Inflammatory macrophage treated with lipopolysaccharide for 4 hours (primary cell): Measurements from ENCODE around the gene HIP1.
"Not testable (repeated sequence)": the region's sequence is repeated elsewhere in the genome, so short reads cannot be mapped to it uniquely, and the experiment has no call there.

Source experiments
- DNase-seq: peaks from one replicate; pipeline ENCODE4 v3.0.0-alpha.2; 2020

HIP1 gene

GRCh38 chr7:75608451-75609122 is 130.2 kb downstream of the HIP1 start:
- DNase-seq = no peak

- DNase-seq = peak; percentile 32
Measured at GRCh38 chr7:75604408-75604807, 134.3 kb downstream of the HIP1 start.

GRCh38 chr7:75602831-75603230 is 135.9 kb downstream of the HIP1 start:
- DNase-seq = not testable (repeated sequence)

- no peak for DNase-seq
Measured at GRCh38 chr7:75601539-75601938, 137.2 kb downstream of the HIP1 start.

- DNase-seq = not testable (repeated sequence)
Measured at GRCh38 chr7:75600748-75601147, 138.0 kb downstream of the HIP1 start.

GRCh38 chr7:75599244-75599781 is 139.4 kb downstream of the HIP1 start:
- no peak for DNase-seq

GRCh38 chr7:75596727-75597614 is 141.8 kb downstream of the HIP1 start:
- DNase-seq = no peak

GRCh38 chr7:75595766-75596165 is 143.0 kb downstream of the HIP1 start:
- no peak for DNase-seq

- DNase-seq = not testable (repeated sequence)
Measured at GRCh38 chr7:75593500-75594184, 145.1 kb downstream of the HIP1 start.

GRCh38 chr7:75591467-75592255 is 147.1 kb downstream of the HIP1 start:
- no peak for DNase-seq

GRCh38 chr7:75590373-75591005 is 148.3 kb downstream of the HIP1 start:
- no peak for DNase-seq

GRCh38 chr7:75584354-75584753 is 154.4 kb downstream of the HIP1 start:
- no peak for DNase-seq

- DNase-seq = no peak
Measured at GRCh38 chr7:75583255-75583654, 155.5 kb downstream of the HIP1 start.

GRCh38 chr7:75579899-75580298 is 158.8 kb downstream of the HIP1 start:
- no peak for DNase-seq

- no peak for DNase-seq
Measured at GRCh38 chr7:75578081-75578480, 160.7 kb downstream of the HIP1 start.

GRCh38 chr7:75575488-75576121 is 163.1 kb downstream of the HIP1 start:
- no peak for DNase-seq

GRCh38 chr7:75573477-75574019 is 165.2 kb downstream of the HIP1 start:
- DNase-seq = no peak

- DNase-seq = no peak
Measured at GRCh38 chr7:75572814-75573213, 165.9 kb downstream of the HIP1 start.

GRCh38 chr7:75572396-75572795 is 166.3 kb downstream of the HIP1 start:
- DNase-seq = no peak

GRCh38 chr7:75571209-75571608 is 167.5 kb downstream of the HIP1 start:
- no peak for DNase-seq

GRCh38 chr7:75569629-75570282 is 169.0 kb downstream of the HIP1 start:
- peak; percentile 79 for DNase-seq
